Activated effector memory CD4-positive, alpha-beta T cell treated with anti-CD3 and anti-CD28 coated beads, Interleukin-2, amount 50 U/mL, for 16 hours (primary cell): ENCODE measurements around the gene OR5J2.
"Not testable (repeated sequence)": the region's sequence is repeated elsewhere in the genome, so short reads cannot be mapped to it uniquely, and the experiment has no call there.

Source experiments
- DNase-seq: peaks from one replicate; pipeline ENCODE4 v3.0.0-alpha.2; 2020

Gene OR5J2

GRCh38 chr11:56176318-56176717 lies at the start of gene OR5J2:
TSS of gene OR5J2 (plus strand) at chr11:56176618. CDS start at chr11:56176618, 0 bp downstream.
- DNase-seq, result no peak

DNA sequence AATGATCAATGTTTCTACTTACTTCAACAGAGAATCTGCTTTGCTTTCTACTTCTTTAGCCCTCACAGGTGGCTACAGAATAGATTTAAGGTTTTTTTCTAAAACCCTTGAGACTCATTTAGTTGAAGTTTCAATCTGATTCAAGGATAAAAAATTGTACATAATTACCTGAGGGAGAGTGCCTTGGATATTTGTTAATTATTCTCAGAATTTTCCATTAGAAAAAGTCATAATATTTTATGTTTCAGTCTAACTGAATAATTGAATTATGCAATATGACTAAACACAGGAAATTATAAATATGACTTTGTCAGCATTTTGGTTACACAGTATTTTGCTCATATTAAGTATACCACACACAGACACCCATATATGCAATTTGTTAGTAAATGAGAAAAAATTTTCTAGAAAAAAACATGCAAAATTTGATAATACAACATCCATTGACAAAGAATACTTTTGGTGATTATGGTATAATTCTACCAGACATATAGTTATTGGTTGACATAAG lies 36.2 kb upstream of the OR5J2 start, which contains the start of gene OR8J3:
Gene OR8J3, minus strand, starts transcription at position 51 of the 511 bp plus-strand sequence. CDS start 2,483 bp downstream, outside the sequence.
- DNase-seq, result no peak

DNA sequence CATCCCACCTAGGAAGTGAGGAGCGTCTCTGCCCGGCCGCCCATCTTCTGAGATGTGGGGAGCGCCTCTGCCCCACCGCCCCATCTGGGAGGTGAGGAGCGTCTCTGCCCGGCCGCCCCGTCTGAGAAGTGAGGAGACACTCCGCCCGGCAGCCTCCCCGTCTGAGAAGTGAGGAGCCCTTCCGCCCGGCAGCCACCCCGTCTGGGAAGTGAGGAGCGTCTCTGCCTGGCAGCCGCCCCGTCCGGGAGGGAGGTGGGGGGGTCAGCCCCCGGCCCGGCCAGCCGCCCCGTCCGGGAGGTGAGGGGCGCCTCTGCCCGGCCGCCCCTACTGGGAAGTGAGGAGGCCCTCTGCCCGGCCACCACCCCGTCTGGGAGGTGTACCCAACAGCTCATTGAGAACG lies 32.7 kb upstream of the OR5J2 start:
- DNase-seq, result not testable (repeated sequence)

- no peak for DNase-seq
Measured at GRCh38 chr11:56151376-56151775, 25.0 kb upstream of the OR5J2 start.

DNA sequence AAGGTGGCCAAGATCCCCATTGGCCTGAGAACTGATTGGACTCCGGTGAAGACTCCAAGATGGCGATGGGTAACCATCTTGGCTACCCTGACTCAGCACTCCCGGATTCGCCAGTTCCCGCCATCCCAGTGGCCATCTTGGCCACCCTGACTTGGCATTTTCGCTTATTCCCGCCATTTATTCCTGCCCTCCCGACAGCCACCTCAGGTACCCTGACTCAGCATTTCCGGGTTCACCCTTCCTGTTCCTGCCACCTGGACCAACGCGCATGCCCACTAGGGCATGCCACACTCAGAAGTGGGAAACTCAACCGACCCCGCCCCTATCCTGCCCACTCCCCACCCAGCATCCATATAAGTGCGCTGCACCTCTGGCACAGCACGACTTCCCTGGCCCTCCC lies 24.1 kb upstream of the OR5J2 start:
- DNase-seq, result no peak

DNA sequence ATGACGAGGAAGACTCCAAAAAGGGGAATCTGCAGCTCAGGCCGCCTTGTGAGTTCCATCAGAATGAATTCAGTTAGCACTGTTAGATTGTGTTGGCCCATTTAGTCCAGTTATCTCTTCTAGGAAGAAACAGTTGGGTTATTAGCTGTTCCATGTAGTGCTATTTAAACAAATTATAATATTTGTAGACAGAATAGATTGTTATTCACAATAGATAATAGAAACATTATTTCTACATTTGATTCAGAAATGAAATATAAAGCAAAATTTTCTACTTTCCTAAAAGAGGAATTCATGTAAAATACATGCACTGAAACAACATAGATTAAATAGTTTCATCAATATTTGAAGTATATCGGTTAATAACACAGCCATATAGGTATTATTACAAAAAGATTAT lies 16.2 kb upstream of the OR5J2 start, which contains the start of gene OR8K5:
Gene OR8K5, minus strand, starts transcription at position 101 of the 400 bp plus-strand sequence. Its CDS starts 0 bp downstream, at position 101.
- no peak for DNase-seq

DNA sequence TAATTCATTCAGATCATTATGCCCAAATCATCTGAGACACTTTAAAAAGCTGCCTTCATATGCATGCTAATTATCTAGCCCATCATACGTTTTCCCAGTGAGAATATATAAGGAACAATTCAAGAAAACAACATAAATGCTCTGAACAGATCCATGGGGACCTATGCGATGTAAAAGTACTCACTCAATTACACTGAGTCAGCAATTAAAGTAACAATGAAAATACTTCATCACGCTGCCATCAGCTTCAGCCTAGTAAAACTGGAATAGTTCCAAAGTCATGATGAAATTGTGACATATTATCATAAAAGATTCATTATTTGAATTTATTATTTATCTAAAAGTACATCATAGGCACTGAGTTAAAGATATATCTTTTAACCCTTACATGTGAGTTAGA lies 12.6 kb upstream of the OR5J2 start:
- DNase-seq, result no peak

DNA sequence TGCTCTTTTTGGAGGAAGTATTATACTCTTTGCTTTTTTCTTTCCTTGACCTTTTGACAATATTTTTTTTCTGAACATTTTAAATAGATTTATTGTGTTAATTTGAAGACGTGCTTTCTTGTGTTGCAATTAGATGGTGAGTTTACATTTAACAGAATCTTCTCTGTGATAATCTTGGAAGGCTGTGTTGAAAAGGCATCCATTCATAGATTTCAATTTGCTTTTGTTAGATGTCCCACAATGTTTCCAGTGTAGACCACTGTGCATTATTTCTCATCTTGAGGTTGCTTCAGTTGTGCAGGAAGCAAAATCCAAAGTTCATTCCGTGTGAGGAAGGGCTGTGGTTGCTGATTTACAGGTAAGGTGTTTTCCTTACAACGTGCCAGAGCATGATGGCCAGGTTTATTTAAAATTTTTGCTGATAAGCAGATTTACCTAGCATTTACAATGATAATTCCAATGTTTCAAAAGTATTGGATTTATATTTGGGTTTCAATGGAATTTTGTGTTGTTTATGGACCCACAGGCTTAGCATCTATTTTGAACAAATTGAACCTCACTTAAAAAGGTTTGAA lies 4.1 kb upstream of the OR5J2 start:
- no peak for DNase-seq

DNA sequence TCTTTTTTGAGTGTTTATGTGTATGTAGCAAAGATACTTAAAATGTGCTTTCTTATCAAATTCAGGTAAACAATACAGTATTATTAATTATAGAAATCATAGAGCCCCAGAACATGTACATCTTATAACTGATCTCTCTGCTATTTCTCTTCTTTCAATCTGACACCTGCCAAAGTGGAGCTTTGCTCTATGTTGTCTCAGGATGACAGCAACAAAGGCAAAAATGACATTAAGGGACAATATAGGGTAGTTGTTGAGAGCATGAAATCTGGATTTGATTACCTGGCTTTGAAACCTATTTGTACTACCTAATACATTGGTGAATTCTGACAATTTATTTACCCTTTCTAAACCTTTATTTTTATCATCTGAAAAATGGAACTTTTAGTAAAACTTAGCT lies 7.0 kb downstream of the OR5J2 start:
- DNase-seq, result no peak

DNA sequence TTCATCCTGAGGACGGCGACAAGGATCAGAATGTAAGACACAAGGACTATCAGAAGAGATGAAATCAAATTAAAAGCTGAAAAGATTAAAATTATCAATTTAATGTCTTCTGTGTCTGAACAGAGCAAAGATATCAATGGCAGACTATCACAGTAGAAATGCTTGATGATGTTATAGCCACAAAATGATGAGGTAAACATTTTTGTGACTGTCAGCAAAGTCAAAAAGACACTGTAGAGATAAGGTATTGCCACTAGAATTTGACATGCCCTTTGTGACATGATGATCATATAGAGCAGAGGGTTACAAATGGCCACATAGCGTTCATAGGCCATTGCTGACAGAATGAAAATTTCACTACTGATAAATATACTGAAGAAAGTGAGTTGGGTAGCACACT lies 12.2 kb downstream of the OR5J2 start:
- DNase-seq, result no peak

- no peak for DNase-seq
Measured at GRCh38 chr11:56196705-56197104, 20.3 kb downstream of the OR5J2 start.

- no peak for DNase-seq
Measured at GRCh38 chr11:56197367-56197766, 20.9 kb downstream of the OR5J2 start.

GRCh38 chr11:56207790-56208189 lies 31.4 kb downstream of the OR5J2 start:
- no peak for DNase-seq

- DNase-seq, result no peak
Measured at GRCh38 chr11:56214537-56214936, 38.1 kb downstream of the OR5J2 start.

- DNase-seq, result not testable (repeated sequence)
Measured at GRCh38 chr11:56219735-56220134, 43.3 kb downstream of the OR5J2 start.
